Measurements from ENCODE around the gene GFM2.
"Not testable (repeated sequence)": the region's sequence is repeated elsewhere in the genome, so short reads cannot be mapped to it uniquely, and the experiment has no call there.

Gene GFM2

GRCh38 chr5:74717596-74717995 is 49.3 kb downstream of the GFM2 start:
- no peak for DNase-seq

GRCh38 chr5:74693191-74693590 is 73.7 kb downstream of the GFM2 start:
- no peak for DNase-seq

GRCh38 chr5:74686962-74687751 is 79.8 kb downstream of the GFM2 start:
- no peak for DNase-seq

- no peak for DNase-seq
Observed at GRCh38 chr5:74685979-74686631, 80.8 kb downstream of the GFM2 start.

- DNase-seq, result peak; percentile 57 to 84
Observed at GRCh38 chr5:74684900-74685851, 81.7 kb downstream of the GFM2 start, which contains the start of gene HEXB. Gene HEXB, plus strand, starts transcription at chr5:74685233. Its CDS starts 28 bp downstream, at chr5:74685261.

GRCh38 chr5:74679966-74680365 is 87.0 kb downstream of the GFM2 start:
- DNase-seq, result no peak

GRCh38 chr5:74679300-74679699 is 87.6 kb downstream of the GFM2 start:
- DNase-seq, result not testable (repeated sequence)

- not testable (repeated sequence) for DNase-seq
Observed at GRCh38 chr5:74678123-74678522, 88.8 kb downstream of the GFM2 start.

- DNase-seq, result not testable (repeated sequence)
Observed at GRCh38 chr5:74676466-74676865, 90.5 kb downstream of the GFM2 start.

GRCh38 chr5:74673011-74673790 is 93.7 kb downstream of the GFM2 start:
- peak; percentile 52 to 78 for DNase-seq

- peak; percentile 35 to 68 for DNase-seq
Observed at GRCh38 chr5:74672215-74672877, 94.6 kb downstream of the GFM2 start.

Measured in NCI-H446 (cell line).